22Rv1 (cell line): Measurements from ENCODE around the gene NALCN.

Source experiments
- H3K27ac ChIP-seq: fragments of 450-650 bp; 2 replicates; pipeline ENCODE4 v1.5.1; 2017
- CTCF ChIP-seq: fragments of 450-650 bp; IDR thresholded peaks from 2 replicates; pipeline ENCODE4 v1.5.1; 2017; ENCODE audit warnings: mild to moderate bottlenecking
- ZFX ChIP-seq: fragments of 450-650 bp; IDR thresholded peaks from 2 replicates; pipeline ENCODE4 v1.6.1; 2017; ENCODE audit warnings: antibody characterized with exemption, borderline replicate concordance

NALCN gene

GRCh38 chr13:101265934-101266333 lies 150.4 kb downstream of the NALCN start:
- no peak overlapping the region for H3K27ac ChIP-seq
- no peak for TF ChIP-seq ZFX
- TF ChIP-seq CTCF, result no peak

DNA sequence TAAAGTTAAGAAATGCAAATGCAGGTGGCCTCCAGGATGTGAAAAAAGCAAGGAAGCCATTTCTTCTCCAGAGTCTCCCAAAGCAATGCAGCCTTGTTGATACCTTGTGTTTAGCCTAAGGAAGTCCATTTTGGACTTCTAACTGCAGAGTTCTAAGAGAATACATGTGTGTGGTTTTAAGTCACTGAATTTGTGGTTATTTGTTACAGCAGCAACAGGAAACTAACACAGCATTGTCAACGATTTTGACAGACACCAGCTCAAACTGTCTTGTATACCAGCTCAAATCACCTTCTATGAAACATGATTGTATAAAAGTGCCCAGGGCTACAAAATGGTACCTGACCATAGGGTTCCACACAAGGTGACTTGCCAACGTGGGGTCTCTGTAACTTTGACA lies 151.4 kb downstream of the NALCN start:
- TF ChIP-seq ZFX, result no peak
- no peak overlapping the region for H3K27ac ChIP-seq

DNA sequence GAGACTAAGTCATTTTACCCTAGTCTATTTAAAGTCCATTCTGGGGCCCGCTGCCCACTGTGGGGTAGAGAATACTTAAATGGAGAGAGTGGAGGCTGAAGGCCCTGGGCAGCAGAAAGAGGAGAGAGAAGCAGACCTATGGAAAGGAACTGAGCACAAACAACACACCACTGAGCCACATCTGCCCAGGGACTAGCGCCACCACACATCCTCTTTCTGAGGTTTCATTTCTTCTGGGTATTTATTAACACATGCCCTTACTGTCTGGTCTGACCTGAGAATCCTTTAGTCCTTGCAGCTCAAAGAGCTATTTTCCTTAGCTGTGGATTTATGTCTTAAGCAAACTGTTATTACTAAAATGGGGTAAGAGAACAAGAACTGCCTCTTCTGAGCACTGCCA lies 154.0 kb downstream of the NALCN start:
- TF ChIP-seq ZFX (no peak), CTCF (no peak)
- H3K27ac ChIP-seq, result no peak overlapping the region

- TF ChIP-seq ZFX (no peak), CTCF (no peak)
- H3K27ac ChIP-seq, result no peak overlapping the region
These were observed 157.8 kb downstream of the NALCN start for GRCh38 chr13:101258509-101258908.

DNA sequence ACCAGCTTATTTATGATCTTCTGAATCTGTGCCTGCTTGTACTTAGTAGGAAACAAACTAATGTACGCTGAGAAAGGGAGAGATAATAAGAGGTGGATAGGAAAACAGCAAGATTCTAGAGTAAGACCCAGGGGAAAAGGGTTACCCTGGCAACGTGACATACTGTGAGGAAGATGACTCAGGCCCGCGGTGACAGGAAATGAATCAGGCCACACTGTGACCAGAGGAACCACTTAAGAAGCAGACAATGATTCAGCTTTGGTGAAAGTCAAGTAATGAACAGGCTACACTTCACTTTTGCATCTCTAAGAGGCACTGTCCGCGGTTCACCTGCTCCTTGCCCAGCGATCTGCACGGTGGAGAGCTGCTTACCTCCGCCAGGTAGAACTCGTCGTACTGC lies 158.2 kb downstream of the NALCN start:
- no peak overlapping the region for H3K27ac ChIP-seq
- TF ChIP-seq CTCF (no peak), ZFX (no peak)

DNA sequence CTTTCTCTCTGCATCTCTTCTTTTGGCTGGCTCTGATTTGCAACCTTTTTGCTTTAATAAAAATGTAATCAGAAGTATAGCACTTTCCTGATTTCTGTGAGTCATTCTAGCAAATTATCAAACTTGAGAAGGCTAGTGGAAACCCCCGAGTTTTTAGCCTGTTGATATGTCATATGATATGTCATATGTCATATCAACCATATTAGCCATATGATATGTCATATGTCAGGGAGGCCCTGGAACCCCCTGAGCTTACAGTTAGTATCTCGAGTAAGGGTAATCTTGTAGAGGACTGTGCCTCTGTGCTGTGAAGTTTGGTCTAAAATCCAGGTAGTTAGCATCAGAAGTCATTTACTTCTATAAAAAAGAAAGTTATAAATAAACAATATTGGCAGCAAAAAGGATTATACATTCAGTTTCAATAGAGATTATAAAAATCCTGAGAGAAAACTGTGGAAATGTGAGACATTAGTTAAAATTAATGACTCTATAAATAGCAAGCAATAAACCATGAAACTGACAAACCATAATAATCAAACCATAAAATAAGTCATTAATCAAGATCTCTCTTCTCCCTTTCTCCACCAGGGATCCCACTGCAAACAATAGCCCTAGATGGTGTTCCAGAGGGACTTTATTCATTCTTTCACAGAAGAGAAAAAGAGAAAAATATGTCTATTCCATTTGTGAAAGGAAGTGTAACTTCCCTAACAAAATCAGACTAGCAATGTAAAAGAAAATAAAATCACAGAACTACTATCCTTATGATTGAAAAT lies 167.4 kb downstream of the NALCN start:
- TF ChIP-seq ZFX (no peak), CTCF (no peak)
- H3K27ac ChIP-seq, result no peak overlapping the region

- H3K27ac ChIP-seq, result no peak overlapping the region
- TF ChIP-seq ZFX, result no peak
- TF ChIP-seq CTCF, result no peak
These were observed 173.6 kb downstream of the NALCN start for GRCh38 chr13:101242720-101243119.

DNA sequence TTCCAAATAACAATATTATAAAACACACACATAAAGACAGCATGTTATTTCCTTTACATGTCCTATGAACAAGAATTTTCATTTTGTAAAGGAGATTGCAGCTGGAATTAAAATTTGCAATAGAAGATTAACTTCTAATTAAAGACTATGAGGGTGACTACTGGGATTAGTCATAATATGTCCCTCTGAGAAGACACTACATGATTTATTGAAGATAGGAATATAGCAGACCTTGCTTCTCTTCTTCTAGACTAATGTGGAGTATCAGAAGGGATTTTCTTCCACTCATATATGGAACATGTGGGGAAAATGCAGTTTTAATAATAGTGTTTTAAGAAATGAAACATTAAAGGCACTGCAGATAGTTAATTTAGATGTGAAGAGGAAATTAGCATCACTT lies 177.8 kb downstream of the NALCN start:
- no peak overlapping the region for H3K27ac ChIP-seq
- no peak for TF ChIP-seq CTCF
- TF ChIP-seq ZFX, result no peak
